HL-60 (cell line): ENCODE measurements around the gene STRIP1.

Experiments
- DNase-seq, 2 experiments: peaks; one replicate each; pipeline ENCODE4 v3.0.0-alpha.2; 2010 to 2020; ENCODE audit warnings: low read depth in 1 of 2, low spot score in 1 of 2
- H3K27ac ChIP-seq: fragments of 250-450 bp; sonication (Bioruptor Pico); replicated peaks from 2 replicates; pipeline ENCODE4 v1.5.1; 2020; ENCODE audit warnings: mild to moderate bottlenecking, moderate library complexity
- H3K27me3 ChIP-seq: fragments of 250-450 bp; sonication (Bioruptor Pico); 2 replicates; pipeline ENCODE4 v1.5.1; 2021; ENCODE audit warnings: mild to moderate bottlenecking, moderate library complexity; ENCODE audit not compliant: insufficient read depth, poor library complexity, severe bottlenecking
- H3K4me3 ChIP-seq: replicated peaks from 2 replicates; pipeline ENCODE4 v1.5.1; 2011; ENCODE audit warnings: mild to moderate bottlenecking, control low read depth, low read length; ENCODE audit not compliant: insufficient read depth
- GABPA ChIP-seq: IDR thresholded peaks from 2 replicates; pipeline ENCODE4 v1.6.1; 2012; ENCODE audit warnings: low read depth
- POLR2AphosphoS5 ChIP-seq: IDR thresholded peaks from 2 replicates; pipeline ENCODE4 v1.6.1; 2012; ENCODE audit warnings: low read depth
- SPI1 ChIP-seq: IDR thresholded peaks from 2 replicates; pipeline ENCODE4 v1.6.1; 2012; ENCODE audit warnings: low read depth, mild to moderate bottlenecking, borderline replicate concordance
- TF ChIP-seq, protein P1 (sequence below): IDR thresholded peaks from one replicate; pipeline ENCODE4 v1.5.1; 2011; ENCODE audit warnings: low read length, control low read depth, inconsistent platforms; ENCODE audit not compliant: insufficient read depth
- TF ChIP-seq, protein P2 (sequence below): IDR thresholded peaks from 2 replicates; pipeline ENCODE4 v1.6.1; 2012; ENCODE audit warnings: low read depth; ENCODE audit not compliant: insufficient replicate concordance

Gene STRIP1

DNA sequence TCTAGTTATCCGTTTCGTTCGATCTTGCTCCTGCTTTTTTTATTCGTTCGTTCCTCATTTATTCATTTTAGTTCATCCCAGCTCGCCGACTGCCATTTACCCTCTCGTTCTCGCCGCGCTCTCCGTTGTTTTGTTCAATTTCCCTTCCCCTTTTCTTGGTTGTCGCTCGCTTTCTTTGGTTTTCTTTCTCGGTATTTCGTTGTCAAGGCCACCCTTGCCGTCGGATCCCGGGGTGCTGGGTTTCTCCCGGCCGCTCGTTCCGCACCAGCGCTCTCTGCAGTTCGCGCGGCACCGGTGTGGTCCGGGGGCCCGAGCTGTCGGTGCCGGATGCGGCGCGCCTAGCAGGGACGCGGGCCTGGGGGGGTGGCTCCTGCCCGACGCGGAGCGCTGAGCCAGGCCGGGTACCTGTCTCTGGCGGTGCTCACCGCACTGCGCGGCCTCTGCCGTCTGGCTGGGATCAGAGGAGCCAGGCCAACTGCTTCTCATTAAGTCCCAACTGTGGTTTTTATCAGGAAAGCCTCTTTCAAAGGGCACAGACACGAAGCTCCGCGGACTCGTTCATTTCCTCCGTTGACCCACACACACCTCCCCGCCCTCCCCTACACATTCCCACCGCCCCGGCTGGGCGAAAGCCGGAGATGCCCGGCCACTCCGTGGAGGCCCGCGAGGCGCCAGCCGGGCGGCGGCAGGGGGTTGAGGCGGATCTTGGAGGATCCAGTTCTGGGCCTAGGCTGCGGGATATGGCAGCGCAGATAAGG is 34.4 kb downstream of the STRIP1 start:
- H3K4me3 ChIP-seq: no peak overlapping the region
- peak in 1 of 2 experiments; percentile 30 for DNase-seq

DNA sequence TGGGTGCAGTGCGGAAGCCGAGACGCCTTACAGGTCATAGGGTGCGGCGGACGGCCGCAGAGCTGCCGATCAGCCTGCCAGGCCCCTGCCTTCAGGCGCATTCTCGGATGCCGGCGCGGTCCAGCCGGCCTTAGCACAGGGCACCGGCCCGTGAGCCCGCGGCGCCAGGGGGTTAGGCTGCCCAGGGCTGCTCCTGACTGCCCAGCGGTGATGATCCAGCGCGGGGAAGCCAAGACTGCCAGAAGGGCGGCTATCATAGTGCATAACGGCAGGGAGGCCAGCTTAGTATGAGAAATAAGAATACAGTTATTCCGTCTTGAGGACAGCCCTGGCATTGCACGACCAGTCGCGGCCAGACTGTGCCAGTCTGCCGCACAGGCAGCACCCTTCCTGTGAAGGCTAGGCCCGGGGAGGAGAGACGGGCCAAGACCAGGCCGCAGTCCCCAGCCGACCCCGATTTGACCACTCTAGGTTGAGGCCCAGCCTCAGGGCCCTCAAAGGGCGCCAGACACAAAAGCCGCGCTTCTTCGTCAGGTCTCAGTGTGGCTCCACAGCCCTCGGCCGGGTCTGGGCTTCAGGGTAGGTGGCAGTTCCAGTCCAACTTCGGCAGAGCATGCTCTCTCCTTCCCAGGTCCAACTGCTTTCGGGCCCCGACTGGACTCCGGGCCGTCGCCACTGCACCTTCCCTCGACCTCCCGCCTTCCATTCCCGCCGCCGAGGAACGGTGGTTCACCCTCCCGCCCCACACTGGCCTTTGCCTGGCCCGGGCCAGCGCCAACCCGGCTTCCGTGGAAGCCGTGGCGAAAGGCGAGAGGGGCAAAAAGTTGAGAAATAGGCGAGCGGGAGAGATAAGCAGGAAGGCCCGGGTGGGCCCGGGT is 35.2 kb downstream of the STRIP1 start:
- Histone ChIP-seq H3K27me3 (peaks cover 70% of the 10 kb centered on the region), H3K4me3 (no peak overlapping the region), H3K27ac (no peak overlapping the region)
- TF ChIP-seq POLR2AphosphoS5 (no peak), GABPA (no peak), SPI1 (no peak)
- TF ChIP-seq, protein P1, sequence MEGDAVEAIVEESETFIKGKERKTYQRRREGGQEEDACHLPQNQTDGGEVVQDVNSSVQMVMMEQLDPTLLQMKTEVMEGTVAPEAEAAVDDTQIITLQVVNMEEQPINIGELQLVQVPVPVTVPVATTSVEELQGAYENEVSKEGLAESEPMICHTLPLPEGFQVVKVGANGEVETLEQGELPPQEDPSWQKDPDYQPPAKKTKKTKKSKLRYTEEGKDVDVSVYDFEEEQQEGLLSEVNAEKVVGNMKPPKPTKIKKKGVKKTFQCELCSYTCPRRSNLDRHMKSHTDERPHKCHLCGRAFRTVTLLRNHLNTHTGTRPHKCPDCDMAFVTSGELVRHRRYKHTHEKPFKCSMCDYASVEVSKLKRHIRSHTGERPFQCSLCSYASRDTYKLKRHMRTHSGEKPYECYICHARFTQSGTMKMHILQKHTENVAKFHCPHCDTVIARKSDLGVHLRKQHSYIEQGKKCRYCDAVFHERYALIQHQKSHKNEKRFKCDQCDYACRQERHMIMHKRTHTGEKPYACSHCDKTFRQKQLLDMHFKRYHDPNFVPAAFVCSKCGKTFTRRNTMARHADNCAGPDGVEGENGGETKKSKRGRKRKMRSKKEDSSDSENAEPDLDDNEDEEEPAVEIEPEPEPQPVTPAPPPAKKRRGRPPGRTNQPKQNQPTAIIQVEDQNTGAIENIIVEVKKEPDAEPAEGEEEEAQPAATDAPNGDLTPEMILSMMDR: no peak
- TF ChIP-seq, protein P2, sequence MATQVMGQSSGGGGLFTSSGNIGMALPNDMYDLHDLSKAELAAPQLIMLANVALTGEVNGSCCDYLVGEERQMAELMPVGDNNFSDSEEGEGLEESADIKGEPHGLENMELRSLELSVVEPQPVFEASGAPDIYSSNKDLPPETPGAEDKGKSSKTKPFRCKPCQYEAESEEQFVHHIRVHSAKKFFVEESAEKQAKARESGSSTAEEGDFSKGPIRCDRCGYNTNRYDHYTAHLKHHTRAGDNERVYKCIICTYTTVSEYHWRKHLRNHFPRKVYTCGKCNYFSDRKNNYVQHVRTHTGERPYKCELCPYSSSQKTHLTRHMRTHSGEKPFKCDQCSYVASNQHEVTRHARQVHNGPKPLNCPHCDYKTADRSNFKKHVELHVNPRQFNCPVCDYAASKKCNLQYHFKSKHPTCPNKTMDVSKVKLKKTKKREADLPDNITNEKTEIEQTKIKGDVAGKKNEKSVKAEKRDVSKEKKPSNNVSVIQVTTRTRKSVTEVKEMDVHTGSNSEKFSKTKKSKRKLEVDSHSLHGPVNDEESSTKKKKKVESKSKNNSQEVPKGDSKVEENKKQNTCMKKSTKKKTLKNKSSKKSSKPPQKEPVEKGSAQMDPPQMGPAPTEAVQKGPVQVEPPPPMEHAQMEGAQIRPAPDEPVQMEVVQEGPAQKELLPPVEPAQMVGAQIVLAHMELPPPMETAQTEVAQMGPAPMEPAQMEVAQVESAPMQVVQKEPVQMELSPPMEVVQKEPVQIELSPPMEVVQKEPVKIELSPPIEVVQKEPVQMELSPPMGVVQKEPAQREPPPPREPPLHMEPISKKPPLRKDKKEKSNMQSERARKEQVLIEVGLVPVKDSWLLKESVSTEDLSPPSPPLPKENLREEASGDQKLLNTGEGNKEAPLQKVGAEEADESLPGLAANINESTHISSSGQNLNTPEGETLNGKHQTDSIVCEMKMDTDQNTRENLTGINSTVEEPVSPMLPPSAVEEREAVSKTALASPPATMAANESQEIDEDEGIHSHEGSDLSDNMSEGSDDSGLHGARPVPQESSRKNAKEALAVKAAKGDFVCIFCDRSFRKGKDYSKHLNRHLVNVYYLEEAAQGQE: no peak
- DNase-seq: no peak

More for the DNA sequence above, 34.4 kb downstream of the STRIP1 start:
- TF ChIP-seq, protein P1: no peak
- no peak for TF ChIP-seq POLR2AphosphoS5
- TF ChIP-seq GABPA: no peak
- TF ChIP-seq, protein P2: no peak
- TF ChIP-seq SPI1: peak; percentile 36; the same call in 1 of the 2 replicates
- Histone ChIP-seq H3K27ac (no peak overlapping the region), H3K27me3 (peaks cover 66% of the 10 kb centered on the region)

DNA sequence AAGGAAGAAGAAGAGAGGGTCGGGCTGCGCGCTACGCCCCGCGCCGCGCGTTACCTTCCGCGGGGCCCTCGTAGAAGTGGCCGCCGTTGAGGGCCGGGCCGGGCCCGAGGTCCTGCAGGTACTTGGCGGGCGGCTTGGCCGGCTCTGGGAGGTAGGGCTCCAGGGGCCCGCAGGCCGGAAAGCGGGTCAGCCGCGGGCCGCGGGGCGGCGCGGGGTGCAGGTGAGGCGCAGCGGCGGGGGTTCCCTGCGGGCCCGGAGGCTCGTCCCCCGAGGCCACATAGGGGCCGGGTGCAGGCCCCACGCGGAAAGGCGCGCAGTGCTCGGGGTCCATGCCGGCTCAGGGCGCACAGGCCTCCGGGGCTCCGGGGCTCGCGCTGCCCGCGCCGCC is 35.9 kb downstream of the STRIP1 start:
- TF ChIP-seq SPI1 (no peak), POLR2AphosphoS5 (no peak)
- TF ChIP-seq, protein P1: no peak
- TF ChIP-seq, protein P2: no peak
- no peak overlapping the region for H3K27ac ChIP-seq
- peaks cover 70% of the 10 kb centered on the region for H3K27me3 ChIP-seq
- H3K4me3 ChIP-seq: no peak overlapping the region
- DNase-seq: no peak
